Measurements from ENCODE around the gene GRIK5.
"Not testable (repeated sequence)": the region's sequence is repeated elsewhere in the genome, so short reads cannot be mapped to it uniquely, and the experiment has no call there.

Gene GRIK5

DNA sequence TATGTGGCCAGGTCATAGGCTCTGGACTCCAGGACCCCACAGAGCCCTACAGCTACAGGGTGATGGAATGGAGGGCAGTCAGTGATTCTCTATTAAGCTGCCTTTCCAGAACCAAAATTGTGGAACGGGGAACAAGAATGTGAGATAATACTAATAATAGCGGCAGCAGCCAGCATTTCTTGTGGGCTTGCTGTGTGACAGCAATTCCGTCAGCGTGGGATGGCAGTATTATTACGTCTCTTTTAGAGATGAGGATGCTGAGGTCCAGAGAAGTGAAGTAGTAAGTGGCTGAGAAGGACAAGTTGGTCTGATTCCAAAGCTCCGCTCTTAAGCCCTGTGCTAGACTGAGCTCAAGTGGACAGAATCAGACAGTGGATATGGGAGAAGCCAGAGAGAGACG, 24.4 kb downstream of the GRIK5 start:
- no peak for DNase-seq

DNA sequence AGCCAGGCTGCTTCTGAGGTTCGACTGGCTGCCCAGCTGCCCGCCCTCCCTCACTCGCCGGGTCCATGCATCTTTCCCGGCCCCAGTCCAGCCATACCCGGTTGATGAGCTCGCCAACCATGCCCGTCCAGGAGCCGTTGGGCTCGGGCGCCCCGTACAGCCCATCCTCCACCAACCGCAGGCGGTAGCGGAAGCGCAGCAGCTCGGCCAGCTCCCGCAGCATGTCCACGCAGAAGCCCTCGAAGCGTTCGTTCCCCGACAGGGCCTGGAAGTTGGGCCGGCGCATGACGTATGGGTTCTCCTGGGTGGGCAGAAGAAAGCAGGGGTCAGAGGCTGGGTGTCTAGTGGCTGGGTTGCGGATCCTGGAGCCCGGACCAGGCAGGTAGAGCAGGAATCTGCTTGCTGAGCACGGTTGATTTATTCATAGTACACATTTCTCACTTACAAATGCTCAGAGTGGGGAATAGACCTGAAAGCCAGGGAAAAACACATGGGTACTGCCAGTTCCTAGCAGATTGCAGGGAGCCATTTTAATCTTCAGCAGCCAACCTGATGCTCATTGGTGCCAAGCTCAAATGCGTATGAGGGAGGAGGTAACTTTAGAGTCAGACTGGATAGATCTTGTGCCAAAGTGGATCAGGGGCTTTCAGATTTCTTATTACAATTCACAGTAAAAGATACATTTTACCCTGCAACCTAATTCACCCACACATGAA, 27.4 kb downstream of the GRIK5 start:
- DNase-seq, result no peak

GRCh38 chr19:42040491-42040890, 29.5 kb downstream of the GRIK5 start:
- DNase-seq, result not testable (repeated sequence)

- DNase-seq, result no peak
These were observed 30.0 kb downstream of the GRIK5 start for GRCh38 chr19:42040031-42040430.

GRCh38 chr19:42038666-42039065, 31.3 kb downstream of the GRIK5 start:
- DNase-seq, result peak; percentile 44

- no peak for DNase-seq
These were observed 32.4 kb downstream of the GRIK5 start for GRCh38 chr19:42037649-42038048.

- not testable (repeated sequence) for DNase-seq
These were observed 35.2 kb downstream of the GRIK5 start for GRCh38 chr19:42034640-42035391.

DNA sequence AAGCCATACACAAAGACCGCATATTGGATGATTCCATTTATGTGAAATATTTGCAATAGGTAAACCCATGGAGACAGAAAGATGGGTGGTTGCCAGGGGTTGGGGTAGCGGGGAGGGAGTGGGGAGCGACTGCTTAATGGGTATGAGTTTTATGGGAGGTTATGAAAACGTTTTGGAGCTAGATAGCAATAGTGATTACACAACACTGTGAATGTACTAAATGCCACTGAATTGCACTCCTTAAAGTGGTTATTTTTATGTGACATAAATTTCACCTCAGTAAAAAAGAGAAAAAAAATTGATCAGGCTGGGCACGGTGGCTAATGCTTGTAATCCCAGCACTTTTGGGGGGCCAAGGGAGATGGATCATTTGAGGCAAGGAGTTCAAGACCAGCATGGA, 36.6 kb downstream of the GRIK5 start:
- DNase-seq, result no peak

DNA sequence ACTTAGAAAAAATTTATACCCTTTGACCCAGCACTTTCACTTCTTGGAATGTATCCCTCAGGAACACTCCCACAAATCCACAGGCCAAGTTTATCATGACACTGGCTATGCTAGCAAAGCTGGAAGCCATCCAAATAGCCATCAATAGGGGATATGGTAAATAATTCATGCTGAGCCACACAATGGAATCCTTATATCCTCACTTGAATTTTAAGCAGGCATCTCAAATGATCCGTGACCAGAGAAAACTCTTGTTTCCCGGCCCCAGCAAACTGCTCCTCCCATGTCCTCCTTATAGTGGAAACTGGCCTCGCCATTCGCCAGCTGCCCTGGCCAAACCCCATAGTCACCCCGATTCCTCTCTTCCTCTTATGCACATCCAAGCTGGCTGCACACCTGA, 37.6 kb downstream of the GRIK5 start:
- peak; percentile 83 for DNase-seq

GRCh38 chr19:42030645-42031440, 39.2 kb downstream of the GRIK5 start:
- no peak for DNase-seq

GRCh38 chr19:42028304-42029216, 41.4 kb downstream of the GRIK5 start:
- DNase-seq, result no peak

- no peak for DNase-seq
These were observed 45.3 kb downstream of the GRIK5 start for GRCh38 chr19:42024622-42025111.

GRCh38 chr19:42023943-42024260, 46.1 kb downstream of the GRIK5 start:
- DNase-seq, result no peak

- DNase-seq, result no peak
These were observed 46.7 kb downstream of the GRIK5 start for GRCh38 chr19:42023121-42023942.

DNA sequence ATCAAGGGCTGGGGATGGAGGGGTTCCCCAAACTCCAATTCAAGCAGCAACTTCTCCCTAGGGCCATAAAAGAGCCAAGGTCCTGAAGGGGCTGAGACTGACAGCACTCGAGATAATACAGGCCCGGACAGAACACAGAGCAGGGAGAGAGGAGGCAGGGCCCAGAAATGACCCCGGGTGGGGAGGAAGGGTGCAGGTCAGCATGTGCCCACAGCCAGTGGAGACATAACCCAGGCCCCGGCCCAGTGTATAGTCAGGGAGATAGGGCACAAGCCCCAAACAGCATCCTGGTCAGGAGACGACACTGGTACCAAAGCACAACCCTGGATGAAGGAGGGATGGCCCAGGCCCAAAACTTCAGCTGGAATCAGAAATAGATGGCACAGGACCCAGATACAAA, 47.4 kb downstream of the GRIK5 start:
- no peak for DNase-seq

DNA sequence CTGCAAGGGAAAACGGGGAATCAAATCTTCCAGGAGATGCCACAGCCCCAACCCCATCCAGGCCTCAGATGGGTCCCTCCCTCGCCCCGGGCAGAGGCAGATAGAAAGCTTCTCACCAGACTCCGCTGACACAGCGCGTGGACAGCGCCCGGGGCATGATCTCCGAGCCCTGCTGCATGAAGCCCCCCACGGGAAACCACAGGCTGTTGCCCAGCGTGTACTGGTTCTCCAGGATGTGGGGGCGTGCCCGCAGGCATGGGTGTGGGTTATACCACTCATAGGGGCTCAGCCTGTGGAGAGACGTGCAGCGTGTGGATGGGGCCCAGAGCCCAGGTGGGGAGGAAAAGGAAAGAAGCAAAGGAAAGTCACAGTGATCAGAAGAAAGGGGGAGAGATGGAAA, 48.8 kb downstream of the GRIK5 start:
- DNase-seq, result no peak

- DNase-seq, result no peak
These were observed 51.4 kb downstream of the GRIK5 start for GRCh38 chr19:42018503-42019193.

DNA sequence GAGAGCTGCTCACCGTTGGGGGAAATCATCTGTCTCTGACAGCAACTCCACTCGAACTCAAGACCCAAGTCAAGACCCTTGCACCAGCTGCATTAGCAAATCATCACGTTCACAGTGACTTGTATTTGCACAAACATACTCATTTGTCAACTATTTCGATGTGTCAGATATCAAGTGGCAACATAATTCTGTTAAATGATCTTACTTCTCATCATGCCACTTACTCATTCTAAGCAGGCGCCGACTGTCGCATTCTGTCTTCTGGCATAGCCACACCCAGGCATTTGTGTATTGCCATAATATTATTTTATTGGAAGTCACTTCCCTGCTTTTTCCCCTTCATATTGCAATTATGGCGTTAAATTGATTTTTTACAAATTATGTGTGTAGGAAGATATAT, 53.0 kb downstream of the GRIK5 start:
- DNase-seq, result no peak

DNA sequence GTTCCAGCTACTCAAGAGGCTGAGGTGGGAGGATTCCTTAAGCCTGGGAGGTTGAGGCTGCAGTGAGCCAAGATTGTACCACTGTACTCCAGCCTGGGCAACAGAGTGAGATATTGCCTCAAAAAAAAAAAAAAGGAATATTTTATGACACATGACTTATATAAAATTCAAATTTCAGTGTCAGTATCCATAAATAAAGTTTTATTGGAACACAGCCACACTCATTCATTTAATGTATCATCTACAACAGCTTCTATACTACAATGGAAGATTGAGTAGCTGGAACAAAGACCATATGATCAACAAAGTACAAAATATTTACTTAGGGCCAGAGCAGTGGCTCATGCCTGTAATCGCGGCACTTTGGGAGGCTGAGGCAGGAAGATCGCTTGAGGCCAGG, 57.3 kb downstream of the GRIK5 start:
- not testable (repeated sequence) for DNase-seq

DNA sequence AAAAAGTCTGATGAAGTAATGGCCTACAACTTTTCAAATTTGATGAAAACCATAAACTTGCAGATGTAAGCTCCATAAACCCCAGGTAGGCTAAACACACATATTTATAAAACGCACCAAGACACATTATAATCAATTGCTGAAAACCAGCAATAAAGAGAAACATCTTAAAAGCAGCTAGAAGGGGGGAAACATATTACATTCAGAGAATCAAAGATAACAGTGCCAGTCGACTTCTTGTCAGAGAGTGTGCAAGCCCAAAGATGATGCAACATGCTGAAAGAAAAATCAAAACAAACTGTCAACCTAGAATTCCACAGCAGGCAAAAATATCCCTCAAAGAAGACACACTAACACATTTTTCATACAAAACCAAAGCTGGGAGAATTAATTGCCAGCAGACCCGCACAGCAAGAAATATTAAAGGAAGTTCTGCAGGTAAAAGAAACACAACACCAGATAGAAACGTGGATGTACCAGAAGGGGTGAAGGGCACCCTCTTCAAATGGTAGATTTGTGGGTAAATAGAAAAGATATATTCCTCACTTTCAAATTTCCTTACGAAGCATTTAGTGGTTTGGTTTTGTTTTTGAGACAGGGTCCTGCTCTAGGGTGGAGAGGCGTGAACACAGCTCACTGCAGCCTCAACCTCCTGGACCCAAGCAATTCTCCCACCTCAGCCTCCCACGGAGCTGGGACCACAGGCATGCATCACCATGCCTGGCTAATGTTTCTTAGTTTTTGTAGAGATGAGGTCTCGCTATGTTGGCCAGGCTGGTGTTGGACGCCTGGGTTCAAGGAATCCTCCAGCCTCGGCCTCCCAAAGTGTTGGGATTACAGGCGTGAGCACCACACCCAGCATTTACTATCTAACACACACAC, 59.5 kb downstream of the GRIK5 start:
- no peak for DNase-seq
